SK-N-SH (cell line): Measurements from ENCODE around the gene FOXA2. TPM values are rescaled to one million over a fixed set of nuclear protein-coding genes. Genes with fewer than 3 reads are reported as not detected.

Experiments
- CTCF ChIA-PET: fragments of 300-600, 350-600 bp; formaldehyde crosslinking; extraction: SDS; loops from one replicate; lab custom pipeline; 2021; lab: Yijun Ruan, JAX
- POLR2A ChIA-PET: fragments of 350-600 bp; sonication (Branson Sonifier 250); formaldehyde crosslinking; extraction: SDS; loops from one replicate; lab custom pipeline; 2020; ENCODE audit warnings: antibody characterized with exemption, inconsistent platforms; lab: Yijun Ruan, JAX
- DNase-seq: peaks from one replicate; pipeline ENCODE4 v3.0.0; 2012
- H2AFZ ChIP-seq: fragments of 200-600 bp; sonication (generic); 2 replicates; pipeline ENCODE4 v1.8.1; 2016; ENCODE audit warnings: antibody characterized with exemption, mild to moderate bottlenecking, low read depth
- H3F3A ChIP-seq: fragments of 200-600 bp; sonication (generic); replicated peaks from 2 replicates; pipeline ENCODE3; 2016; ENCODE audit warnings: antibody characterized with exemption, mild to moderate bottlenecking; ENCODE audit not compliant: insufficient read depth
- H3K27ac ChIP-seq, 2 experiments: fragments of 200-500 bp in 1 of 2; fragments of 200-600 bp in 1 of 2; sonication (Bioruptor generic) in 1 of 2; sonication (generic), shearing (Covaris generic) in 1 of 2; 2 replicates each; pipeline versions ENCODE4 v1.5.1 to v1.6.1; 2014 to 2016; ENCODE audit warnings: low read depth in 2 of 2, inconsistent platforms in 1 of 2, low read length in 1 of 2, mild to moderate bottlenecking in 1 of 2, mixed read lengths in 1 of 2
- H3K27me3 ChIP-seq: fragments of 200-600 bp; sonication (generic), shearing (Covaris generic); 2 replicates; pipeline ENCODE4 v1.6.1; 2016; ENCODE audit warnings: mixed run types; ENCODE audit not compliant: insufficient read depth
- H3K36me3 ChIP-seq, 2 experiments: fragments of 200-500 bp in 1 of 2; fragments of 200-600 bp in 1 of 2; sonication (Bioruptor generic) in 1 of 2; sonication (generic) in 1 of 2; replicated peaks in 1 of 2; 2 replicates each; pipeline versions ENCODE3 to v1.5.1; 2014 to 2016; ENCODE audit warnings: low read length in 1 of 2, mild to moderate bottlenecking in 1 of 2; ENCODE audit not compliant: insufficient read depth in 2 of 2, control insufficient read depth in 1 of 2
- H3K4me1 ChIP-seq, 2 experiments: fragments of 200-500 bp in 1 of 2; fragments of 200-600 bp in 1 of 2; sonication (Bioruptor generic) in 1 of 2; sonication (generic), shearing (Covaris generic) in 1 of 2; 2 replicates each; pipeline versions ENCODE4 v1.5.1 to v1.6.1; 2014 to 2016; ENCODE audit warnings: low read depth in 1 of 2, low read length in 1 of 2, mixed run types in 1 of 2; ENCODE audit not compliant: insufficient read depth in 2 of 2, control insufficient read depth in 1 of 2
- H3K4me2 ChIP-seq: fragments of 200-600 bp; sonication (generic), shearing (Covaris generic); 2 replicates; pipeline ENCODE4 v1.6.1; 2017; ENCODE audit warnings: mixed run types
- H3K4me3 ChIP-seq, 2 experiments: fragments of 200-500 bp in 1 of 2; fragments of 200-600 bp in 1 of 2; sonication (Bioruptor generic) in 1 of 2; sonication (generic), shearing (Covaris generic) in 1 of 2; 2 replicates each; pipeline versions ENCODE4 v1.5.1 to v1.8.1; 2014 to 2016; ENCODE audit warnings: low read depth in 2 of 2, inconsistent platforms in 1 of 2, low read length in 1 of 2, mild to moderate bottlenecking in 1 of 2, mixed read lengths in 1 of 2, moderate library complexity in 1 of 2
- H3K79me2 ChIP-seq: fragments of 200-600 bp; sonication (generic); 2 replicates; pipeline ENCODE4 v1.8.1; 2017; ENCODE audit warnings: mild to moderate bottlenecking; ENCODE audit not compliant: insufficient read depth
- H3K9ac ChIP-seq: fragments of 200-600 bp; sonication (generic); 2 replicates; pipeline ENCODE4 v1.6.1; 2017; ENCODE audit warnings: mixed run types
- H3K9me2 ChIP-seq: fragments of 200-600 bp; sonication (generic); 2 replicates; pipeline ENCODE4 v1.6.1; 2017; ENCODE audit warnings: mixed run types
- H3K9me3 ChIP-seq: fragments of 200-600 bp; sonication (generic); 2 replicates; pipeline ENCODE4 v1.6.1; 2017; ENCODE audit warnings: mixed run types, mild to moderate bottlenecking, moderate library complexity
- H4K20me1 ChIP-seq: fragments of 200-600 bp; sonication (generic); 2 replicates; pipeline ENCODE4 v1.6.1; 2017; ENCODE audit warnings: mild to moderate bottlenecking, mixed run types; ENCODE audit not compliant: insufficient read depth
- CTCF ChIP-seq: fragments of 200-600 bp; sonication (generic); IDR thresholded peaks from 2 replicates; pipeline ENCODE4 v1.6.1; 2017; ENCODE audit warnings: antibody characterized with exemption, mild to moderate bottlenecking, moderate library complexity
- EP300 ChIP-seq, 2 experiments: IDR thresholded peaks; 2 replicates each; pipeline versions ENCODE4 v1.4.0 to v1.6.1; 2012; ENCODE audit warnings: borderline replicate concordance in 1 of 2, low read depth in 1 of 2, low read length in 1 of 2
- EZH2phosphoT487 ChIP-seq: fragments of 200-600 bp; sonication (generic); IDR thresholded peaks from 2 replicates; pipeline ENCODE4 v1.6.1; 2017; ENCODE audit warnings: low read depth, mixed run types, mild to moderate bottlenecking, antibody characterized with exemption, moderate library complexity, borderline replicate concordance
- FOSL2 ChIP-seq: IDR thresholded peaks from 2 replicates; pipeline ENCODE4 v1.4.0; 2012; ENCODE audit warnings: low read depth, mild to moderate bottlenecking, moderate library complexity, borderline replicate concordance
- FOXM1 ChIP-seq: IDR thresholded peaks from 2 replicates; pipeline ENCODE4 v1.4.0; 2012; ENCODE audit warnings: low read depth, mild to moderate bottlenecking
- GATA2 ChIP-seq: sonication (generic); formaldehyde crosslinking; IDR thresholded peaks from 2 replicates; pipeline ENCODE4 v1.5.0; 2020; ENCODE audit warnings: mild to moderate bottlenecking, missing genetic modification reagents
- JUND ChIP-seq: IDR thresholded peaks from 2 replicates; pipeline ENCODE4 v1.4.0; 2012
- NRF1 ChIP-seq: IDR thresholded peaks from 2 replicates; pipeline ENCODE4 v1.6.1; 2012; ENCODE audit warnings: low read depth, mild to moderate bottlenecking, low read length
- PBX3 ChIP-seq: IDR thresholded peaks from 2 replicates; pipeline ENCODE4; 2012
- RFX5 ChIP-seq: IDR thresholded peaks from 2 replicates; pipeline ENCODE4 v1.6.1; 2012; ENCODE audit warnings: mild to moderate bottlenecking, improper control_type of control experiment, low read length
- SIN3A ChIP-seq: IDR thresholded peaks from 2 replicates; pipeline ENCODE4 v1.6.1; 2012; ENCODE audit warnings: low read depth, mild to moderate bottlenecking, low read length, moderate library complexity, borderline replicate concordance
- TAF1 ChIP-seq: IDR thresholded peaks from 2 replicates; pipeline ENCODE4 v1.6.1; 2012; ENCODE audit warnings: low read depth, mild to moderate bottlenecking, low read length, moderate library complexity, borderline replicate concordance
- USF2 ChIP-seq: fragments of 150-350 bp; IDR thresholded peaks from 2 replicates; pipeline ENCODE4 v1.6.1; 2017; ENCODE audit warnings: antibody characterized with exemption, low read length, low read depth, borderline replicate concordance
- YY1 ChIP-seq: IDR thresholded peaks from 2 replicates; pipeline ENCODE4 v1.4.0; 2012; ENCODE audit warnings: low read depth, mild to moderate bottlenecking
- WGBS: methylation state at CpG from one replicate; pipeline ENCODE4 v1.1.6; 2017; ENCODE audit warnings: low lambda C conversion rate; 5-methylcytosine and 5-hydroxymethylcytosine counted together
- polyA plus RNA-seq, 3 experiments: library from polyadenylated mRNA; depleted of rRNA; stranded (reverse); fragments of >200 nt; gene quantifications; 2 replicates each; pipeline ENCODE4 v1.2.3, GENCODE V29; 2012

Gene FOXA2
- polyA plus RNA-seq, 1 of the 3 experiments (the other 2 are of a cell fraction): not detected

- DNase-seq: no peak
- Histone ChIP-seq H3K4me2 (no peak overlapping the region), H3K9me3 (no peaks in the 10 kb centered on the region), H2AFZ (no peak overlapping the region), H3K27me3 (peaks cover 86% of the 10 kb centered on the region), H3K4me3 (no peak overlapping the region), H4K20me1 (no peaks in the 10 kb centered on the region), H3K9ac (no peak overlapping the region), H3K4me1 (no peaks in the 10 kb centered on the region), H3F3A (no peaks in the 10 kb centered on the region), H3K9me2 (no peaks in the 10 kb centered on the region), H3K27ac (no peak overlapping the region), H3K79me2 (no peaks in the 10 kb centered on the region), H3K36me3 (no peaks in the 10 kb centered on the region)
- 12% methylated on average over 9 of the region's 9 CpGs for WGBS
- CTCF ChIA-PET: interaction anchor here (1.2 kb wide), 1 partner anchor 12 kb away, joined by 3 read pairs; no protein-coding TSS in a partner anchor
- TF ChIP-seq YY1: no peak
- TF ChIP-seq FOXM1: no peak
- TF ChIP-seq USF2: no peak
- no peak for TF ChIP-seq PBX3
- TF ChIP-seq RFX5: no peak
- no peak for TF ChIP-seq NRF1
- no peak for TF ChIP-seq EP300 (IDR thresholded peaks at IDR 0.05; ENCODE audit: borderline replicate concordance in 1 of 2, low read depth in 1 of 2, low read length in 1 of 2)
- no peak for TF ChIP-seq TAF1
- TF ChIP-seq EZH2phosphoT487: no peak
- TF ChIP-seq CTCF: no peak
- no peak for TF ChIP-seq FOSL2
- no peak for TF ChIP-seq JUND
- no peak for TF ChIP-seq GATA2
- no peak for TF ChIP-seq SIN3A
- POLR2A ChIA-PET: no interaction called here
Measured at GRCh38 chr20:22575087-22575721, 9.2 kb downstream of the FOXA2 start.
